ENCODE results near the gene LYAR.

DNA sequence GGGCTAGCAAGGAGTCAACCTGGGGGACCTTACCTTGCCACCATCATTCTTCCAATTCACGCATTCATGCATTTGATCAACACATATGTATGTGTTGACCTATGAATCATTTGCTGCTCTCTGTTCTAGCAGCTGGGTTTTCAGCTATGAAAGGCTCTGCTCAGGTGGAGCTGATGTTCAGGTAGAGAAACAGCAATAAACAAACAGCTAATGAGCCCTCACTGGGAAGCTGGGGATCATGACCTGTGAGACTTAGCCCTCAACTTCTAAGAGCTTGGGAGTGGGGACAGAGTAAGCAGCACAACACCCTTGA is 61.6 kb downstream of the LYAR start:
- TF ChIP-seq, protein P1, sequence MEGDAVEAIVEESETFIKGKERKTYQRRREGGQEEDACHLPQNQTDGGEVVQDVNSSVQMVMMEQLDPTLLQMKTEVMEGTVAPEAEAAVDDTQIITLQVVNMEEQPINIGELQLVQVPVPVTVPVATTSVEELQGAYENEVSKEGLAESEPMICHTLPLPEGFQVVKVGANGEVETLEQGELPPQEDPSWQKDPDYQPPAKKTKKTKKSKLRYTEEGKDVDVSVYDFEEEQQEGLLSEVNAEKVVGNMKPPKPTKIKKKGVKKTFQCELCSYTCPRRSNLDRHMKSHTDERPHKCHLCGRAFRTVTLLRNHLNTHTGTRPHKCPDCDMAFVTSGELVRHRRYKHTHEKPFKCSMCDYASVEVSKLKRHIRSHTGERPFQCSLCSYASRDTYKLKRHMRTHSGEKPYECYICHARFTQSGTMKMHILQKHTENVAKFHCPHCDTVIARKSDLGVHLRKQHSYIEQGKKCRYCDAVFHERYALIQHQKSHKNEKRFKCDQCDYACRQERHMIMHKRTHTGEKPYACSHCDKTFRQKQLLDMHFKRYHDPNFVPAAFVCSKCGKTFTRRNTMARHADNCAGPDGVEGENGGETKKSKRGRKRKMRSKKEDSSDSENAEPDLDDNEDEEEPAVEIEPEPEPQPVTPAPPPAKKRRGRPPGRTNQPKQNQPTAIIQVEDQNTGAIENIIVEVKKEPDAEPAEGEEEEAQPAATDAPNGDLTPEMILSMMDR (conservative IDR thresholded peaks at IDR 0.05), result no peak
- TF ChIP-seq EZH2 (IDR thresholded peaks at IDR 0.05; ENCODE audit: low read depth), result no peak
